GM12874 (cell line): ENCODE measurements around the gene CLRN1.

Experiments
- TF ChIP-seq, protein P1 (sequence below): IDR thresholded peaks from 2 replicates; pipeline ENCODE4 v1.5.1; 2011; ENCODE audit warnings: low read depth, mild to moderate bottlenecking, control low read depth, low read length, moderate library complexity; ENCODE audit not compliant: insufficient read depth

CLRN1 gene

GRCh38 chr3:150931745-150932144, 40.8 kb downstream of the CLRN1 start:
- TF ChIP-seq, protein P1, sequence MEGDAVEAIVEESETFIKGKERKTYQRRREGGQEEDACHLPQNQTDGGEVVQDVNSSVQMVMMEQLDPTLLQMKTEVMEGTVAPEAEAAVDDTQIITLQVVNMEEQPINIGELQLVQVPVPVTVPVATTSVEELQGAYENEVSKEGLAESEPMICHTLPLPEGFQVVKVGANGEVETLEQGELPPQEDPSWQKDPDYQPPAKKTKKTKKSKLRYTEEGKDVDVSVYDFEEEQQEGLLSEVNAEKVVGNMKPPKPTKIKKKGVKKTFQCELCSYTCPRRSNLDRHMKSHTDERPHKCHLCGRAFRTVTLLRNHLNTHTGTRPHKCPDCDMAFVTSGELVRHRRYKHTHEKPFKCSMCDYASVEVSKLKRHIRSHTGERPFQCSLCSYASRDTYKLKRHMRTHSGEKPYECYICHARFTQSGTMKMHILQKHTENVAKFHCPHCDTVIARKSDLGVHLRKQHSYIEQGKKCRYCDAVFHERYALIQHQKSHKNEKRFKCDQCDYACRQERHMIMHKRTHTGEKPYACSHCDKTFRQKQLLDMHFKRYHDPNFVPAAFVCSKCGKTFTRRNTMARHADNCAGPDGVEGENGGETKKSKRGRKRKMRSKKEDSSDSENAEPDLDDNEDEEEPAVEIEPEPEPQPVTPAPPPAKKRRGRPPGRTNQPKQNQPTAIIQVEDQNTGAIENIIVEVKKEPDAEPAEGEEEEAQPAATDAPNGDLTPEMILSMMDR, result no peak

DNA sequence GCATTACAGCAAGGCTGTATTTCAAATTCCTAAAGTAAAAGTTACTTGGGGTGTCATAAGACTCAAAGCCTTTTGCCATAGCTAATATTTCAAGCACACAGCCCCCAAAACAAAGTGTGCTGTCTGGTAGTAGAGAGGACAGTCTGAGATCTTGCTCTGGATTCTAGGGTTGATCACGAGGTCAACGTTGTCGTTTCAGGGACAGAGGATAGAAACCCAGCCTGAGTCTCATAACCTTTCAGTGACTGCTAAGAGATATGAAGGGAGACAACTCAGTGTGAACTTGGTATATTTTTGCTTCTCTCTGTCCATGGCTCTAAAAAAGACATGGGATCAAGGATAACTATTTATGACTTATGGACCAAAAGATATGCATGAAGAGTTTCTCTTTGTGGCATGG, 41.7 kb downstream of the CLRN1 start:
- TF ChIP-seq, protein P1, result no peak

- TF ChIP-seq, protein P1, result no peak
Measured at GRCh38 chr3:150928234-150928633, 44.3 kb downstream of the CLRN1 start.

DNA sequence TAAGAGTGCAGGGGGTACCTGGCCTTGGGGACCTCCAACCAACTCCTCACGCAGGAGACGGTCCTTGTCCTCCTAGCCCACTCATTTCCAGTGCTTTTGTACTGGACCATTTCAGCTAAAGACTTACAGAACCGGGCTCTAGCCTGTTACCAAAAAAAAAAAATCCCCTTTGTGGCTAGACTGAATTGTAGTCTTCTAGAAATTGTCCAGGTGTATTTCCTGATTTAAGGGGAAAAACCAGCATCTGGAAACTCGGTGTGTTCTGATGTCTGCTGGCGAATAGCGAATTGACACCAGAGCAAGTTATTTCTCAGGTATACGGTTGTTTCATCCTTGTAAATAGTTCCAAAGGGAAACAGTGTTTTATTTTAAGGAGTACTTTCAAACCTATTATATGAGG, 46.2 kb downstream of the CLRN1 start:
- TF ChIP-seq, protein P1, result no peak

DNA sequence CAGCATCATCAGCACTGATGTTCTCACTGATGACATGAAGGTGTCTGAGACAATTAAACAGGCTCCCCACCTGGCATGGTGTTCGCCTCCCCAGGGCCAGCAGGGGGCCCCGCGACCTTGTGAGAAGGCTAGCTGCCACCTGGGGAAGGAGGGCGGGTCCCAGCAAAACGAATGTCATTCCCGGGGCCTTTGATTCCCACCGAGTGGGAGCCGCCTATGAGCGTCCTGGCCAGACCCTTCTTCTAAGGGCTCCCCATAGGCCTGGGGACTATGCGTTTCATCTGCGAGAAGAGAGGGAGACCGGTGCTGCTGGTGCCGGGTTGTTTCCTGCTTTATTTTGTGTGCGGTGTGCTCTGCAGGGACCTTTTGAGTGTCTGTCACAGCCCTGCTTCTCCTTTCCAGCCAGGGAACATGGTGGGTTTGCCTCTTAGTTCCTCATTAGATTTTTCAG, 46.8 kb downstream of the CLRN1 start:
- TF ChIP-seq, protein P1, result peak; percentile 79

DNA sequence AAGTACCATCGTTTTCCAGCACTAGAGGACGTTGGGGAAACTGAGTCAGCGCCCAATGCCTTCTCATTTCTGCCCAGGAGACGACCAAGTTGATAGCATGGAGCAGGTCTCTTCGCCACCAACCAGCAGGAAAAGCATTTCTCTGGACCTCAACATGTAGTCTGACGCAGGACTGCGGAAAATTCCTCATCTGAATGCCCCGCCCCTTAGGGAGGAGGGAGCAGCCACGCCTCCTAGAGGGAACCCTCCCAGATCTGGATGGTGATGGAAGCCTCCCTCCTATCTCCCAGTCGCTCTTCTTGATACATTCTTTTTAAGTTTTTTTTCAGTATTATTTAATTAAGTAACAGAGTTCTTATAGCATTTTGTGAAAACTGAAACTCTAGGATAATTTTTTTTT, 49.9 kb downstream of the CLRN1 start:
- TF ChIP-seq, protein P1, result no peak

DNA sequence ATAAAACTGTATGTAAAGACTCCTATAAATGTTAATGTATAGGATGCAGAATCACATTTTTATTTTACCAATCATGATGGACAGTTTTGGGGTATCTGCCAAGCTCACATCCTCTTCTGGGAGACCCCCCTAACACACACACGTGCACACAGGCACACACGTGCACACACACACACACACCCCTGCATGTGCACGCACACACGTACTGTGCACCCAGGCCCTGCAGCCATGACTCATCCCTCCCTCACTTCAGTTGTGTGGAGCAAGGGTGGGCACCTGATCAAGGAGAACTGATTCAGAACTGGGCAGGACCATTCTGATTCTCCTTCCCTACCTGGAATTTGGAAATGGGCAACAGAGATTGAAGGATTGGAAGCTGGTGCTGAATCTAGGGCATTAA, 51.3 kb downstream of the CLRN1 start:
- TF ChIP-seq, protein P1, result no peak

DNA sequence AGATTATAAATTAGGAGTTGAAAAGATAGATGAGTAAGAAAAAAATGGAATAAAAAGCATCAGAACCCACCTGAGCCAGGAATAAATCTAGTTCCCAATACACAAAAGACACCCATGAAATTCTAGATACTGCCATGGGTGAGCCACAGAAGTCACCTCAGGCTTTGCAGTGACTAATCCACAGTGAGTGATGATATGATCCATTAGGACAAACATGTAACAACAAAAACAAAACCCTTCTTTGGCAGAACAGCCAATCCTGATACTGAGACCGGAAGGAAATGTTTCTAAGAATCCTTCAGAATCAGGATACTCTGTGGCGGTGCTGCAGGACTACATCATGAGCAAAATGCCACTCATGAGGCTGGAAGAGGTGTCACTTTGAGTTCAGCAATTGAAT, 52.3 kb downstream of the CLRN1 start:
- TF ChIP-seq, protein P1, result no peak
